ENCODE measurements around the gene SETDB1.
"Not testable (repeated sequence)": the region's sequence is repeated elsewhere in the genome, so short reads cannot be mapped to it uniquely, and the experiment has no call there.

The SETDB1 gene

DNA sequence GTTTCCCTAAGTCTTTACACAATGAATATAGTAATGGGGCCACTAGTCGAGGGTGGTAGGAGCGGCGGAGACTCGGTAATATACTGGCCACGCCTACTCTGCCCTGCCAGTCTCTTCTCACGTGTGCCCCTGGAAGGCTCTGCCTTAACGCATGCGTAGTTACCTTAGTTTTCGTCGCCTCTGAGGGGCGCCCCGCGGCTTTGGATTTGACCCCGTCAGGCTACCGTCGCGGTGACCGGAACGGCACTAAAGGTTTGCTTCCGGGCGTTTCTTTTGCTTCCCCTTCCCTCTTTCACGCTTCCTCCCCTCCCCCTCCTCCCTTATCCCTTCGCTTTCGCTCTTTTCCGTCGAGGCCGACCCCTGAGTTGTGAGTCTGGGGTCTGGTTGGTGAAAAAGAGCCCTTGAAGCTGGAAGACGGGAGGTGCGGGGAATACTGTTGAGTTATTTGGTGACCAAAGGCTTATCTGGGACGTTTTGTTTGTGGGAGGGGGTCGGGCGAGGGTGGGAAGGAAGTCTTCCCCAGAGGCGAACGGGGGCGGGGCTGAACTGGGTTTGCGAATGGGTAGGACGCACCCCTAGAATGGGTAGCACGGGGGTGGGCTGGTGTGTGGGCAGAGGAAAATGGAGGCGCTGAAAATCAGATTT, at the start of gene SETDB1:
Gene SETDB1 (plus strand): TSS at position 267 of the 645 bp plus-strand sequence. CDS start 1,352 bp downstream, outside the sequence.
- H3K4me3 ChIP-seq (ENCODE audit: low read depth, low read length): peak within 1 kb of the TSS; percentile 81

- not testable (repeated sequence) for H3K4me3 ChIP-seq (ENCODE audit: low read depth, low read length)
Observed at GRCh38 chr1:150878931-150879330, 47.2 kb upstream of the SETDB1 start.

GRCh38 chr1:150881331-150882070, 44.7 kb upstream of the SETDB1 start:
- no peak overlapping the region for H3K4me3 ChIP-seq (ENCODE audit: low read depth, low read length)

GRCh38 chr1:150883121-150883520, 43.0 kb upstream of the SETDB1 start:
- not testable (repeated sequence) for H3K4me3 ChIP-seq (ENCODE audit: low read depth, low read length)

DNA sequence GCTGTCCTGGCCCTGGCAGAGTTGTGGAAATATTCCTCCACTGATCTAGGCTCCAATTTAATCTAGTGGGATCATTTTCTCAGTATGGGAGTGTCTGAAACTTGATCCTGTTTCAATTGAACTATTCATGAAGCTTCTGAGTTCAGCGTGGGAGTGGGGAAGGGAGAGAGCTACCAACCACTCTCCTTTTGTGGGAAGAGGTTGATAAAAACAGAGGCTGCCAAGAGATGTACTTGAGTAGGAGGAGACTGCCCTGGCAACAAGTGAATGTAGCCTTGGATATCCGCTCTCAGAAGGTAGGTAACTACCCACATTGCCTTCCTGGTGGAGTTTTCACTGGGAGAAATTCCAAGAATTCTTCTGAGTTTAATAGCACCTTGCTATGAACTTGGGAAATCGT, 39.1 kb upstream of the SETDB1 start, which contains the start of gene CTXND2:
Gene CTXND2 (plus strand): TSS at position 119 of the 400 bp plus-strand sequence. CDS start 25,179 bp downstream, outside the sequence.
- no peak within 1 kb of the TSS for H3K4me3 ChIP-seq (ENCODE audit: low read depth, low read length)

GRCh38 chr1:150888727-150889126, 37.4 kb upstream of the SETDB1 start:
- H3K4me3 ChIP-seq (ENCODE audit: low read depth, low read length): no peak overlapping the region

- no peak overlapping the region for H3K4me3 ChIP-seq (ENCODE audit: low read depth, low read length)
Observed at GRCh38 chr1:150890033-150890416, 36.1 kb upstream of the SETDB1 start.

- no peak overlapping the region for H3K4me3 ChIP-seq (ENCODE audit: low read depth, low read length)
Observed at GRCh38 chr1:150893336-150893913, 32.7 kb upstream of the SETDB1 start.

DNA sequence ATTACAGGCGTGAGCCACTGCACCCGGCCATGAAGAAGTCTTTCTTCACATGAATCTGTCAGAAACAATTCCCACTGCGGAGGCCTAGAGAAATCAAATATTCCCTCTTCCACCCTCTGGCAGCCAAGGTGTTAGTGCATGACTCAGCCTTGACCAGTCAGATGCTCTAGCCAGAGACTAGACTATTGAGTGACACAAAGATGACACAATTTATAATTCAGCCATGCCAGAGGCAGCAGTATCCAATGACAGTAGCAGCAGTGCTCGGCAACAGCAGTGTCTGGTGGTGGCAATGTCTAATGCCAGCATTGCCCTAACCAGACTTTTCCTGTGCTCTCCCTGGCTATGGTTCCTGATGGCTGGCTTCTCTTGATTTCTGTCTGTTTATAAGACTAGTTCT, 30.5 kb upstream of the SETDB1 start:
- no peak overlapping the region for H3K4me3 ChIP-seq (ENCODE audit: low read depth, low read length)

DNA sequence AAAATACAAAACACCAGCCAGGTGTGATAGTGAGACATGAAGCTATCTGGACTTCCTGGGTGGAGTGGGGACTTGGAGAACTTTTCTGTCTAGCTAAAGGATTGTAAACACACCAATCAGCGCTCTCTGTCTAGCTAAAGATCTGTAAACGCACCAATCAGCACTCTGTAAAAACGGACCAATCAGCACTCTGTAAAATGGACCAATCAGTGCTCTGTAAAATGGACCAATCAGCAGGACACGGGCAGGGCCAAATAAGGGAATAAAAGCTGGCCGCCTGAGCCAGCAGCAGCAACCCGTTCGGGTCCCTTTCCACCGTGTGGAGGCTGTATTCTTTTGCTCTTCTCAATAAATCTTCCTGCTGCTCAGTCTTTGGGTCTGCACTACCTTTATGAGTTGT, 26.4 kb upstream of the SETDB1 start:
- H3K4me3 ChIP-seq (ENCODE audit: low read depth, low read length): not testable (repeated sequence)

DNA sequence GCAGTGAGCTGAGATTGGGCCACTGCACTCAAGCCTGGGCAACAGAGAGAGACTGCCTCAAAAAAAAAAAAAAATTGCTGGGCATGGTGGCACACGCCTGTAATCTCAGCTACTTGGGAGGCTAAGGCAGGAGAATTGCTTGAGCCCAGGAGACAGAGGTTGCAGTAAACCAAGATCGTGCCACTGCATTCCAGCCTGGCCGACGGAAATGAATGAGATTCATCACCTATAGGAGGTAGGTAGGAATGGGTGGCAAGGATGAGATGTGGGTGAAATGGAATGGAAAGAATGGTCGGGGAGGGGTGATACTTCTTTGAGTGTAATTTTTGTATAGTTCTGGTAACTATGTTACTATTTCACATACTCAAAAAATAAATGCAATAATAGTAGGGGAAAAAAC, 23.8 kb upstream of the SETDB1 start:
- no peak overlapping the region for H3K4me3 ChIP-seq (ENCODE audit: low read depth, low read length)

DNA sequence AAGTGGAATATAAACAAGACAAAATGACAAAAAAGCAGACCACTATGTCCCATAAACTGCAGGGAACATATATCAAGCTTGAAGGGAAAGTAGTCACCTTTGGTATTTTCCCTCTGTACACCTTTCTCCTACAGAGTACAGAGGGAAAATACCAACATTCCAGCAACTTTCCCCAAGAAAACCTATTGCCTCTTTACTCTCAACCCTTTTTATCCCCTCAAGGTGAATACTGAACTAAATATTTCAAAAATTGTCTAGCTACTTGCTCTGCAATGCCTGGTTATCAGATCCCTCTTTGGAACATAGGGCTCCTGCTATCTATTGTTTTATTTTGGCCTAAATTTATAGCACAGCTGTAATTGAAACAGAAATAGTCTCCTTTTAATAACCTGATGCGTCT, 23.4 kb upstream of the SETDB1 start:
- H3K4me3 ChIP-seq (ENCODE audit: low read depth, low read length): no peak overlapping the region

DNA sequence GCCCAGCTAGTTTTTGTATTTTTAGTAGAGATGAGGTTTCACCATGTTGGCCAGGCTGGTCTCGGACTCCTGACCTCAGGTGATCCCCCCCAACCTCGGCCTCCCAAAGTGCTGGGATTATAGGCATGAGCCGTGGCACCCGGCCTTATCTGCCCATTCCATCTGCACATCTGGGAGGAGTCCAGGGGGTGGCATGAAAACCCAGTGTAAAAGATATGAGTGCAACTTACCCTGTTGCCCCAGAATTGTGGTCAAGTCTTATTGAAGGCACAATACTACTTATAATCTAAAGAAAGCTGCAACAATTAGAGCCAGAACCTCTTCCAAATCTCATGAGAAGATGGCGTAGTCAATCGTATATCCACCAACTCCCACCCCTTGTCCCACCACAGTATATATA, 20.9 kb upstream of the SETDB1 start:
- H3K4me3 ChIP-seq (ENCODE audit: low read depth, low read length): no peak overlapping the region

DNA sequence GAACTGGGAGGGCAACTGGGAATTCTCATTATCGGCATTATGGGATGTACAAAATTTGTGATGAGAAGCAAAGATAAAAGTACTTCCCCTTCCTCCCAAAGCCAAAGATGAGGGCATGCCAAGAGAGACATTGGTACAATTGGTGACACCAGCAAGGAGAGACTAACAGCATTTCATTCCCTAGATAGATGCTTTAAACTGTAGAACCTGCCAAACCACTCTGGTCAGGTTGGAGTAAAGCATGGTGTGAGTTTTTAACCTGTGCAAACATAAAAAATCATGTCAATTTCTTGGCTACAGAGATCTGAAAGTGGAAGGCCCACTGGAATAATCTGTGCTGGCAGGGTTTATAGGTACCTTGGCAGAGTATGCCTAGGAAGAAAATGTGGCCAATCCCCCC, 19.8 kb upstream of the SETDB1 start:
- no peak overlapping the region for H3K4me3 ChIP-seq (ENCODE audit: low read depth, low read length)

GRCh38 chr1:150906813-150907212, 19.4 kb upstream of the SETDB1 start:
- no peak overlapping the region for H3K4me3 ChIP-seq (ENCODE audit: low read depth, low read length)

- H3K4me3 ChIP-seq (ENCODE audit: low read depth, low read length): no peak overlapping the region
Observed at GRCh38 chr1:150909585-150910180, 16.5 kb upstream of the SETDB1 start.

- no peak overlapping the region for H3K4me3 ChIP-seq (ENCODE audit: low read depth, low read length)
Observed at GRCh38 chr1:150912623-150913022, 13.5 kb upstream of the SETDB1 start.

GRCh38 chr1:150917387-150917786, 8.8 kb upstream of the SETDB1 start:
- no peak overlapping the region for H3K4me3 ChIP-seq (ENCODE audit: low read depth, low read length)

DNA sequence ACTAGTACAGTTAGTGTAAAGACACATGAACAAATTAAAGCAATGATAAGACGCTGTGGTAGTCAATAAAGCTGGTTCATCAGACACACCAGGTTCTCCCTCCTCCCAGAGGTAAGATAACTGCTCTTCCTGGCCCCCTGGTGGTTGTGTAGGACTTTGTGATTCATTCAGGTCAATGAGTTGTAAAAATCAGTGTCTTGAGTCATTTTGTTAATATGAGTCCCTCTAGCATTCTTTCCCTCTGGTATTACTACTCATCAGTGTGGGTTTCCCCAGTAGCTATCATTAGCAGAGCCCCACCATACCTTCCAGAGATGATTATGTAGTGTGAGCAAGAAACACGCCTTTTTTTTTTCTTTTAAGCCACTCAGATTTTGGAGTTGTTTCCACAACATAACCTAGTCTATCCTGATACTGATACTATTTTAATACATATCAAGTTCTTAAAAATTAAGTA, 3.6 kb upstream of the SETDB1 start:
- no peak overlapping the region for H3K4me3 ChIP-seq (ENCODE audit: low read depth, low read length)

DNA sequence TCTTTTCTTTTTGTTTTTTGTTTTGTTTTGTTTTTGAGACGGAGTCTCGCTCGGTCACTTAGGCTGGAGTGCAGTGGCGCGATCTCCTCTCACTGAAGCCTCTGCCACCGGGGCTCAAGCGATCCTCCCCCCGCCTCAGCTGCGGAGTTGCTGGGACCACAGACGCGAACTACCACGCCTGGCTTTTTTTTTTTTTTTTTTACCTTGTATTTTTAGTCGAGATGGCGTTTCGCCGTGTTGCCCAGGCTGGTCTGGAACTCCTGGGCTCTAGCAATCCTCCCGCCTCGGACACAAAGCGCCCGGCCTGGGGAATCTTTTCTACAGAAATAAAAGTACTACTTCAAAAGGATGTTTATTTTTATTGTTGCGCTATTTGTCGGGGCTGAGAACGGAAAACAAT, 1.1 kb upstream of the SETDB1 start:
- H3K4me3 ChIP-seq (ENCODE audit: low read depth, low read length): no peak overlapping the region

DNA sequence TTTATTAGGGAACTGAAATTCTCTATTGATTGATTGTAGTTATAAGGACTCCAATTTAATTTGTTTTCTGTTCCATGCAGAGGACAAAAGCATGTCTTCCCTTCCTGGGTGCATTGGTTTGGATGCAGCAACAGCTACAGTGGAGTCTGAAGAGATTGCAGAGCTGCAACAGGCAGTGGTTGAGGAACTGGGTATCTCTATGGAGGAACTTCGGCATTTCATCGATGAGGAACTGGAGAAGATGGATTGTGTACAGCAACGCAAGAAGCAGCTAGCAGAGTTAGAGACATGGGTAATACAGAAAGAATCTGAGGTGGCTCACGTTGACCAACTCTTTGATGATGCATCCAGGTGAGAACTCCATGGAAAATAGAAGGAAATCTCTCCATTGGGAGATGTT, 1.5 kb downstream of the SETDB1 start:
- no peak overlapping the region for H3K4me3 ChIP-seq (ENCODE audit: low read depth, low read length)

DNA sequence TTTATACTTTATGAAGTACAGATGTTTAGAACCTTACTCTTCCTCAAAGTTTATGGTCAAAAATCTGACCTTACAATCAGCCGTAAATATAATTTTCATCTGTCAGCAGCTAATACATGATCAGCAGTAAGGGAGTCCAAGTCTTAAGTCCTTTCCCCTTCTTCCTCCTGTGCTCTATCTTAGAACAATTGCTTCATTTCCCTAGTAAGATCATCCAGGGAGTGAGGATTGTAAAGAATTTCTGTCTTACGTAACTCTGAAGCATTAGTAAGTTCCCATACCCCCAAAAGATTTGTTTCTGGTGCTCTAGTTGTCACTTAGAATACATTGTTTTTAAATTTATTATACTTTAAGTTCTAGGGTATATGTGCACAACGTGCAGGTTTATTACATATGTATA, 2.1 kb downstream of the SETDB1 start:
- H3K4me3 ChIP-seq (ENCODE audit: low read depth, low read length): no peak overlapping the region

Measured in iPS-11a (cell line).